HCT116 (cell line): Measurements from ENCODE around the gene PDE9A. TPM values are rescaled to one million over a fixed set of nuclear protein-coding genes. Genes with fewer than 3 reads are reported as not detected.

Experiments used
- ATAC-seq: fragments of 200-7000 bp; cut with Tn5 transposase; 2 replicates; pipeline ENCODE4 v1.9.1; 2020; ENCODE audit warnings: mild to moderate bottlenecking, moderate library complexity
- BruUV-seq: library from RNA; stranded (reverse); fragments of 400-500 nt; replicated peaks from 2 replicates; lab custom pipeline; 2021; lab: Mats Ljungman, UMichigan
- CTCF ChIA-PET: fragments of 300-600 bp; sonication (Branson Sonifier 250); formaldehyde crosslinking; loops from one replicate; lab custom pipeline; 2021; ENCODE audit warnings: antibody characterized with exemption; lab: Charles Lee
- POLR2A ChIA-PET: fragments of 300-600, 350-600 bp; sonication (Branson Sonifier 250); formaldehyde crosslinking; loops from one replicate; lab custom pipeline; 2021; ENCODE audit warnings: antibody characterized with exemption; lab: Charles Lee
- RAD21 ChIA-PET, 2 experiments: fragments of 300-600 bp; sonication (Branson Sonifier 250); formaldehyde crosslinking; loops; one replicate each; lab custom pipeline; 2023; ENCODE audit warnings: low total read pairs in 2 of 2; ENCODE audit not compliant: uncharacterized antibody in 2 of 2, unreplicated experiment in 2 of 2, low non-redundant PET in 1 of 2; lab: Charles Lee
- DNase-seq: peaks from one replicate; pipeline ENCODE4 v3.0.0-alpha.2; 2010; ENCODE audit warnings: low read depth, low spot score
- H2AFZ ChIP-seq: fragments of 200-600 bp; shearing (Covaris generic), sonication (generic); 2 replicates; pipeline ENCODE4 v1.6.1; 2017; ENCODE audit warnings: low read depth, mixed run types, mixed read lengths, antibody characterized with exemption, low read length; ENCODE audit not compliant: poor library complexity, severe bottlenecking
- H3K27ac ChIP-seq: 2 replicates; pipeline ENCODE4 v1.5.1; 2012; ENCODE audit warnings: low read depth, low read length
- H3K27me3 ChIP-seq: fragments of 200-600 bp; sonication (generic); 2 replicates; pipeline ENCODE4 v1.6.1; 2016; ENCODE audit warnings: mixed run types, low read length, mixed read lengths; ENCODE audit not compliant: insufficient read depth
- H3K36me3 ChIP-seq, 2 experiments: fragments of 200-500 bp in 1 of 2; fragments of 200-600 bp in 1 of 2; sonication (Bioruptor generic) in 1 of 2; sonication (generic) in 1 of 2; 2 replicates each; pipeline versions ENCODE4 v1.5.1 to v1.6.1; 2014 to 2016; ENCODE audit warnings: low read length in 2 of 2, inconsistent platforms in 1 of 2, mixed read lengths in 1 of 2, mixed run types in 1 of 2; ENCODE audit not compliant: insufficient read depth in 2 of 2, control insufficient read depth in 1 of 2
- H3K4me1 ChIP-seq, 2 experiments: fragments of 200-600 bp in 1 of 2; sonication (generic) in 1 of 2; 2 replicates each; pipeline versions ENCODE4 v1.5.1 to v1.6.1; 2012 to 2017; ENCODE audit warnings: low read length in 2 of 2, inconsistent platforms in 1 of 2, mild to moderate bottlenecking in 1 of 2, mixed read lengths in 1 of 2, mixed run types in 1 of 2, moderate library complexity in 1 of 2; ENCODE audit not compliant: insufficient read depth in 2 of 2, control insufficient read depth in 1 of 2
- H3K4me2 ChIP-seq: fragments of 200-600 bp; sonication (generic); 2 replicates; pipeline ENCODE4 v1.6.1; 2017; ENCODE audit warnings: mixed run types, low read length, mixed read lengths
- H3K4me3 ChIP-seq, 2 experiments: fragments of 200-600 bp in 1 of 2; sonication (generic) in 1 of 2; replicated peaks in 1 of 2; 2 replicates each; pipeline ENCODE4 v1.5.1; 2011 to 2016; ENCODE audit warnings: low read length in 2 of 2, control low read depth in 1 of 2, low read depth in 1 of 2, mild to moderate bottlenecking in 1 of 2, mixed read lengths in 1 of 2, mixed run types in 1 of 2
- H3K79me2 ChIP-seq: fragments of 200-600 bp; sonication (generic); 2 replicates; pipeline ENCODE4 v1.6.1; 2017; ENCODE audit warnings: mild to moderate bottlenecking, mixed run types, low read length, moderate library complexity, mixed read lengths; ENCODE audit not compliant: insufficient read depth
- H3K9ac ChIP-seq: fragments of 200-600 bp; sonication (generic); 2 replicates; pipeline ENCODE4 v1.6.1; 2016; ENCODE audit warnings: low read length, mixed read lengths
- H3K9me2 ChIP-seq: fragments of 200-600 bp; sonication (generic), shearing (Covaris generic); 2 replicates; pipeline ENCODE4 v1.6.1; 2017; ENCODE audit warnings: mixed run types, mild to moderate bottlenecking, moderate library complexity; ENCODE audit not compliant: insufficient read depth
- H3K9me3 ChIP-seq, 2 experiments: fragments of 200-500 bp in 1 of 2; fragments of 200-600 bp in 1 of 2; sonication (Bioruptor generic) in 1 of 2; sonication (generic) in 1 of 2; 2 replicates each; pipeline ENCODE4 v1.6.1; 2014 to 2017; ENCODE audit warnings: low read length in 2 of 2, mixed read lengths in 2 of 2, inconsistent platforms in 1 of 2, low read depth in 1 of 2, mild to moderate bottlenecking in 1 of 2, mixed run types in 1 of 2, moderate library complexity in 1 of 2; ENCODE audit not compliant: control insufficient read depth in 1 of 2, insufficient read depth in 1 of 2
- H4K20me1 ChIP-seq: fragments of 200-600 bp; sonication (generic), shearing (Covaris generic); 2 replicates; pipeline ENCODE4 v1.6.1; 2017; ENCODE audit warnings: mixed run types, mild to moderate bottlenecking, moderate library complexity; ENCODE audit not compliant: insufficient read depth
- CBX3 ChIP-seq: IDR thresholded peaks from 2 replicates; pipeline ENCODE4 v1.6.1; 2012; ENCODE audit warnings: low read depth
- CEBPB ChIP-seq: IDR thresholded peaks from 2 replicates; pipeline ENCODE4 v1.6.1; 2012; ENCODE audit warnings: low read depth
- ELF1 ChIP-seq: IDR thresholded peaks from 2 replicates; pipeline ENCODE4 v1.6.1; 2012; ENCODE audit warnings: low read depth, borderline replicate concordance
- EZH2phosphoT487 ChIP-seq: fragments of 200-600 bp; IDR thresholded peaks from 2 replicates; pipeline ENCODE4 v1.6.1; 2018; ENCODE audit warnings: antibody characterized with exemption, borderline replicate concordance
- POLR2A ChIP-seq: IDR thresholded peaks from 2 replicates; pipeline ENCODE4 v1.7.0; 2011; ENCODE audit warnings: borderline replicate concordance; ENCODE audit not compliant: insufficient read depth, insufficient read length; ENCODE audit errors: extremely low read depth
- RAD21 ChIP-seq: IDR thresholded peaks from 2 replicates; pipeline ENCODE4 v1.6.1; 2012; ENCODE audit warnings: low read depth, mild to moderate bottlenecking
- SP1 ChIP-seq: IDR thresholded peaks from 2 replicates; pipeline ENCODE4 v1.6.1; 2012; ENCODE audit warnings: low read depth
- SRF ChIP-seq: IDR thresholded peaks from 2 replicates; pipeline ENCODE4 v1.6.1; 2012; ENCODE audit warnings: low read depth
- ZFX ChIP-seq: fragments of 450-650 bp; IDR thresholded peaks from 2 replicates; pipeline ENCODE4 v1.6.1; 2017
- intact Hi-C: fragments of 100-400 bp; cut with micrococcal nuclease; formaldehyde crosslinking; loops from 2 replicates; pipeline ENCODE4 v1.10.0; 2022
- total RNA-seq: library from RNA; stranded (reverse); gene quantifications from one replicate; pipeline ENCODE4 v1.2.1, GENCODE V29; 2021; ENCODE audit not compliant: unreplicated experiment
- TF ChIP-seq, protein P1 (sequence below), 3 experiments: fragments of 200-600 bp in 1 of 3; sonication (generic) in 1 of 3; IDR thresholded peaks in 2 of 3; conservative IDR thresholded peaks in 1 of 3; 2 replicates each; pipeline ENCODE4 v1.5.1; 2012 to 2017; ENCODE audit warnings: low read depth in 2 of 3, low read length in 2 of 3, antibody characterized with exemption in 1 of 3, borderline replicate concordance in 1 of 3, control low read depth in 1 of 3, mild to moderate bottlenecking in 1 of 3, mixed read lengths in 1 of 3, mixed run types in 1 of 3, moderate library complexity in 1 of 3; ENCODE audit not compliant: insufficient read depth in 1 of 3
- TF ChIP-seq, protein P2 (sequence below): IDR thresholded peaks from 2 replicates; pipeline ENCODE4 v1.6.1; 2012
- TF ChIP-seq, protein P3 (sequence below): IDR thresholded peaks from 2 replicates; pipeline ENCODE4 v1.6.1; 2012

The PDE9A gene
- total RNA-seq, 1 experiment from 2014 or later = 31.4 TPM

DNA sequence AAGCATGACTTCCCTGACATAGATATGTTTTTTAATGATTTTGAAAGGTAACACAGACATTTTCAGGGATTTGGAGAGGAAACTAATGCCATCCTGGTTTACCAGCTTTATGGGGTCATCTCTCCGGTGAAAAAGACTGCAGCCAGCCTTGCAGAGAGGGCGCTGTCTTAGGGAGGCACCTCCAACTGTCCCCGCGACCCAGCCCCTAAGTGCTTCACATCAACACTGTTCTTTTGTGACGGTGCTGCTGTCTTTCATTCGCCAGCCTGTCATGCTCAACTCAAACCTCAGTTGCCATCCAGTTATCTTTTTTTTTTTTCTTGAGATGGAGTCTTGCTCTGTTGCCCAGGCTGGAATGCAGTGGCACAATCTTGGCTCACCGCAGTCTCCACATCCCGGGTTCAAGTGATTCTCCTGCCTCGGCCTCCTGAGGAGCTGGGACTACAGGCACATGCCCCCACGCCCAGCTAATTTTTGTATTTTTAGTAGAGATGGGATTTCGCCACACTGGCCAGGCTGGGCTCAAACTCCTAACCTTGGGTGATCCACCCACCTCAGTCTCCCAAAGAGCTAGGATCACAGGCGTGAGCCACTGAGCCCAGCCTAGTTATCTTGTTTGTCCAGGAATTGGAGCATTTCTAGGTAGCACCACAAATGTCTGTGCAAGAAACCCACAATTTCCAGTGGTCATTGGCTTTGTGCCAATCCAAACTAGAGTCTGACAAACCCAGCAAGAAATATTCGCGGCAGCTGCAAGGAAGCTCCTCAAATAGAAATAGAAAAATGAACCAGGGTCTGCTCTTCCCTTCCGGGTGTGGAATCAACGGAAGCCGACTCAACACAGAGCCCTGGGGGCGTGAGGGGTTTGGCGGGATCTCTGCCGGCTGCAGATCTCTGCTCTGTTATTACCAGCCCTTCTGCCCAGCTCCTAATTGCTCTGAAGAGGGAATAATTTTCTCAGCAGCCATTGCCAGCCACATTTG is 24.2 kb downstream of the PDE9A start (continued):
- TF ChIP-seq, protein P1, sequence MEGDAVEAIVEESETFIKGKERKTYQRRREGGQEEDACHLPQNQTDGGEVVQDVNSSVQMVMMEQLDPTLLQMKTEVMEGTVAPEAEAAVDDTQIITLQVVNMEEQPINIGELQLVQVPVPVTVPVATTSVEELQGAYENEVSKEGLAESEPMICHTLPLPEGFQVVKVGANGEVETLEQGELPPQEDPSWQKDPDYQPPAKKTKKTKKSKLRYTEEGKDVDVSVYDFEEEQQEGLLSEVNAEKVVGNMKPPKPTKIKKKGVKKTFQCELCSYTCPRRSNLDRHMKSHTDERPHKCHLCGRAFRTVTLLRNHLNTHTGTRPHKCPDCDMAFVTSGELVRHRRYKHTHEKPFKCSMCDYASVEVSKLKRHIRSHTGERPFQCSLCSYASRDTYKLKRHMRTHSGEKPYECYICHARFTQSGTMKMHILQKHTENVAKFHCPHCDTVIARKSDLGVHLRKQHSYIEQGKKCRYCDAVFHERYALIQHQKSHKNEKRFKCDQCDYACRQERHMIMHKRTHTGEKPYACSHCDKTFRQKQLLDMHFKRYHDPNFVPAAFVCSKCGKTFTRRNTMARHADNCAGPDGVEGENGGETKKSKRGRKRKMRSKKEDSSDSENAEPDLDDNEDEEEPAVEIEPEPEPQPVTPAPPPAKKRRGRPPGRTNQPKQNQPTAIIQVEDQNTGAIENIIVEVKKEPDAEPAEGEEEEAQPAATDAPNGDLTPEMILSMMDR (IDR thresholded peaks at IDR 0.05 in 2 of 3, conservative IDR thresholded peaks at IDR 0.05 in 1 of 3; ENCODE audit: borderline replicate concordance in 1 of 3, insufficient read depth in 1 of 3, low read depth in 2 of 3, low read length in 2 of 3) = no peak
- no peak for TF ChIP-seq CEBPB
- no peak for TF ChIP-seq EZH2phosphoT487
- TF ChIP-seq ELF1 = no peak
- TF ChIP-seq CBX3 = no peak
- TF ChIP-seq, protein P2, sequence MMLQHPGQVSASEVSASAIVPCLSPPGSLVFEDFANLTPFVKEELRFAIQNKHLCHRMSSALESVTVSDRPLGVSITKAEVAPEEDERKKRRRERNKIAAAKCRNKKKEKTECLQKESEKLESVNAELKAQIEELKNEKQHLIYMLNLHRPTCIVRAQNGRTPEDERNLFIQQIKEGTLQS = no peak
- TF ChIP-seq, protein P3, sequence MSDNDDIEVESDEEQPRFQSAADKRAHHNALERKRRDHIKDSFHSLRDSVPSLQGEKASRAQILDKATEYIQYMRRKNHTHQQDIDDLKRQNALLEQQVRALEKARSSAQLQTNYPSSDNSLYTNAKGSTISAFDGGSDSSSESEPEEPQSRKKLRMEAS = no peak
- no peak for TF ChIP-seq RAD21

DNA sequence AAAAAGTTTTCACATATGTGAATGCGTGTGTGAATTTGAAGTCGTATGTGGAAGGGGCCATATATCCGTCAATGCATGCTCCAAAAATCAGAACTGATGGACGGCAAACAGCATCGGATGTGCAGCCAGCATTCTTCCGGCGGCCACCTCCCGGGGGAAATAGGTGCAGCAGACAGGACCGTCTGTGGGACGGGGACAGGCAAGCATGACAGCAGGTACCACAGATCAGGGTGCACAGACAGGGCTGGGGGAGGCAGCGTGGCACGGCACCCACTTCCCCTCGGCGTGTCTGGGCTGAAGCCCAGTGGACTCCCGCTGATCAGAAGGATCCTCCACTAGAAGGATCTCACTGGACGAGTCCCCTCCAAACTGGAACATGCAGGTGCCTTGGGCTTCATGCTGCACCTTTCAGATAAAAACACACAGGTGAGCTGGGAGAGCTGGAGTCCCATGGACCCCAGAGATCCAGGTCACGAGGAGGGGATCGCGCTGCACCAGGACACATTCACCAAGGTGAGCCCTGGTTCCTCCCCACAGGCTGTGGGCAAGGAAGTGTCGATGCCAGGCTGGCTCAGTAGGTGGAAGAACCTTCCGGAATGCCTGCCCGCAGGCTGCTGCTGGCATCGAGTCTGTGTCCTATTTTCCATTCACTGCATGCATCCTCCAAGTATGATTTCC is 25.3 kb downstream of the PDE9A start:
- peaks cover 3 to 4% of the 10 kb centered on the region in 2 experiments; a peak in 3 of 4 replicates for H3K4me1 ChIP-seq
- no peak overlapping the region for H3K27ac ChIP-seq
- no peaks in the 10 kb centered on the region for H4K20me1 ChIP-seq
- H3K79me2 ChIP-seq = no peaks in the 10 kb centered on the region
- no peaks in the 10 kb centered on the region for H3K27me3 ChIP-seq
- no peaks in the 10 kb centered on the region for H3K36me3 ChIP-seq
- DNase-seq = no peak
- intact Hi-C loops = no loop called here
- POLR2A ChIA-PET = no interaction called here
- H3K9ac ChIP-seq = no peak overlapping the region
- H2AFZ ChIP-seq = no peak overlapping the region
- TF ChIP-seq RAD21 (no peak), ZFX (no peak), POLR2A (no peak), SP1 (no peak), SRF (no peak)
- TF ChIP-seq, all 23 proteins: peak for 0
- ChIA-PET RAD21 (interaction anchor here in 1 of 2 experiments (0.7 kb wide), 1 partner anchor 527 kb away, joined by 5 read pairs; no protein-coding TSS in a partner anchor), CTCF (no interaction called here)
- no peaks in the 10 kb centered on the region for H3K9me3 ChIP-seq
- no peak overlapping the region for H3K4me2 ChIP-seq
- no TSS peak for BruUV-seq
- ATAC-seq = no peak
- H3K4me3 ChIP-seq = no peak overlapping the region
- no peaks in the 10 kb centered on the region for H3K9me2 ChIP-seq
